Neuronal stem cell (in vitro differentiated cells): ENCODE measurements around the gene ARFGAP3.

Experiments
- DNase-seq: peaks from one replicate; pipeline ENCODE4 v3.0.0-alpha.2; 2013; ENCODE audit warnings: low spot score
- H2AFZ ChIP-seq: one replicate; pipeline ENCODE4 v1.6.1; 2013; ENCODE audit warnings: mild to moderate bottlenecking, low read length, inconsistent platforms
- H2AK5ac ChIP-seq: 2 replicates; pipeline ENCODE4 v1.6.1; 2013; ENCODE audit warnings: low read depth, mild to moderate bottlenecking, inconsistent platforms, low read length, moderate library complexity, mixed read lengths
- H2BK120ac ChIP-seq: 2 replicates; pipeline ENCODE4 v1.6.1; 2013; ENCODE audit warnings: low read depth, mild to moderate bottlenecking, inconsistent platforms, low read length, moderate library complexity, mixed read lengths
- H2BK12ac ChIP-seq: one replicate; pipeline ENCODE4 v1.6.1; 2013; ENCODE audit warnings: low read length, inconsistent platforms
- H2BK15ac ChIP-seq: 2 replicates; pipeline ENCODE4 v1.6.1; 2013; ENCODE audit warnings: mild to moderate bottlenecking, low read length, inconsistent platforms, mixed read lengths
- H2BK5ac ChIP-seq: one replicate; pipeline ENCODE4 v1.6.1; 2013; ENCODE audit warnings: inconsistent platforms, mild to moderate bottlenecking, low read length, moderate library complexity
- H3K14ac ChIP-seq: one replicate; pipeline ENCODE4 v1.6.1; 2013; ENCODE audit warnings: low read length, inconsistent platforms
- H3K18ac ChIP-seq: 2 replicates; pipeline ENCODE4 v1.6.1; 2013; ENCODE audit warnings: low read length, inconsistent platforms
- H3K23ac ChIP-seq: 2 replicates; pipeline ENCODE4 v1.6.1; 2013; ENCODE audit warnings: low read depth, mild to moderate bottlenecking, mixed read lengths, low read length, inconsistent platforms; ENCODE audit not compliant: poor library complexity
- H3K27ac ChIP-seq: replicated peaks from 3 replicates; pipeline ENCODE4 v1.5.1; 2013; ENCODE audit warnings: low read length, inconsistent platforms
- H3K27me3 ChIP-seq, 3 experiments: 2 replicates each; pipeline ENCODE4 v1.6.1; 2013; ENCODE audit warnings: low read length in 3 of 3, mild to moderate bottlenecking in 2 of 3, inconsistent platforms in 1 of 3, low read depth in 1 of 3, mixed read lengths in 1 of 3, moderate library complexity in 1 of 3; ENCODE audit not compliant: control insufficient read depth in 3 of 3, insufficient read depth in 3 of 3
- H3K36me3 ChIP-seq, 2 donors: replicated peaks in 1 of 2; 2 replicates each; pipeline ENCODE4 v1.6.1; 2013; ENCODE audit warnings: low read length in 2 of 2; ENCODE audit not compliant: control insufficient read depth in 2 of 2, insufficient read depth in 2 of 2
- H3K4ac ChIP-seq: 2 replicates; pipeline ENCODE4 v1.6.1; 2013; ENCODE audit warnings: inconsistent platforms, mild to moderate bottlenecking, low read length, moderate library complexity
- H3K4me1 ChIP-seq, 2 donors: 1 replicate in 1 of 2; 2 replicates in 1 of 2; pipeline ENCODE4 v1.6.1; 2013; ENCODE audit warnings: low read length in 2 of 2, low read depth in 1 of 2; ENCODE audit not compliant: control insufficient read depth in 2 of 2, insufficient read depth in 1 of 2
- H3K4me2 ChIP-seq: one replicate; pipeline ENCODE4 v1.6.1; 2013; ENCODE audit warnings: mild to moderate bottlenecking, low read length, inconsistent platforms; ENCODE audit not compliant: insufficient read depth, poor library complexity, severe bottlenecking
- H3K4me3 ChIP-seq, 2 donors: 2 replicates each; pipeline ENCODE4 v1.5.1; 2013; ENCODE audit warnings: low read length in 2 of 2, mild to moderate bottlenecking in 2 of 2, inconsistent platforms in 1 of 2, moderate library complexity in 1 of 2
- H3K79me1 ChIP-seq: one replicate; pipeline ENCODE4 v1.6.1; 2013; ENCODE audit warnings: low read depth, mild to moderate bottlenecking, inconsistent platforms, low read length, moderate library complexity
- H3K9ac ChIP-seq: one replicate; pipeline ENCODE4 v1.6.1; 2013; ENCODE audit warnings: mild to moderate bottlenecking, low read depth, low read length, inconsistent platforms; ENCODE audit not compliant: poor library complexity
- H3K9me3 ChIP-seq, 2 donors: replicated peaks in 1 of 2; 2 replicates each; pipeline versions ENCODE3 to v1.6.1; 2013; ENCODE audit warnings: low read length in 2 of 2, mild to moderate bottlenecking in 2 of 2, inconsistent platforms in 1 of 2, low read depth in 1 of 2, mixed read lengths in 1 of 2, moderate library complexity in 1 of 2; ENCODE audit not compliant: control insufficient read depth in 2 of 2, insufficient read depth in 1 of 2
- H4K8ac ChIP-seq: one replicate; pipeline ENCODE4 v1.6.1; 2013; ENCODE audit warnings: low read depth, mild to moderate bottlenecking, inconsistent platforms, low read length, moderate library complexity
- H4K91ac ChIP-seq: one replicate; pipeline ENCODE4 v1.6.1; 2013; ENCODE audit warnings: low read length, low read depth, mild to moderate bottlenecking, inconsistent platforms; ENCODE audit not compliant: poor library complexity
- WGBS, 2 donors: extraction: QIAGEN DNeasy Blood & Tissue Kit; methylation state at CpG; one replicate each; pipeline ENCODE4 v1.1.7; 2013; ENCODE audit warnings: missing lambda C conversion rate in 2 of 2, mixed read lengths in 1 of 2; ENCODE audit not compliant: insufficient read length in 2 of 2, insufficient replicate concordance in 1 of 2; ENCODE audit errors: extremely low coverage in 2 of 2; 5-methylcytosine and 5-hydroxymethylcytosine counted together

The ARFGAP3 gene

GRCh38 chr22:42895541-42895981 lies 38.5 kb upstream of the ARFGAP3 start:
- no CpG with 5 or more reads among the region's 9 CpGs for WGBS, 2 donors

GRCh38 chr22:42895087-42895486 lies 38.0 kb upstream of the ARFGAP3 start:
- no peak overlapping the region for H3K18ac ChIP-seq
- H4K8ac ChIP-seq: no peak overlapping the region
- H4K91ac ChIP-seq: no peak overlapping the region
- H3K4me3 ChIP-seq: no peak overlapping the region
- no peak overlapping the region for H3K27ac ChIP-seq
- H2BK5ac ChIP-seq: no peak overlapping the region
- H3K9me3 ChIP-seq: no peaks in the 10 kb centered on the region
- H2BK12ac ChIP-seq: no peak overlapping the region
- no peak overlapping the region for H3K4me2 ChIP-seq
- DNase-seq: no peak
- H3K4me1 ChIP-seq: peaks cover 0 to 7% of the 10 kb centered on the region in 2 donors
- no peaks in the 10 kb centered on the region for H3K79me1 ChIP-seq
- no peak overlapping the region for H3K14ac ChIP-seq
- no CpG with 5 or more reads among the region's 7 CpGs for WGBS, 2 donors
- no peak overlapping the region for H2AFZ ChIP-seq
- H3K36me3 ChIP-seq: peaks cover 7 to 39% of the 10 kb centered on the region in 2 donors
- no peak overlapping the region for H2BK15ac ChIP-seq
- no peak overlapping the region for H3K4ac ChIP-seq
- no peaks in the 10 kb centered on the region for H3K27me3 ChIP-seq
- no peak overlapping the region for H3K23ac ChIP-seq
- H2AK5ac ChIP-seq: no peak overlapping the region
- H2BK120ac ChIP-seq: no peak overlapping the region
- no peak overlapping the region for H3K9ac ChIP-seq

More at GRCh38 chr22:42895541-42895981, 38.5 kb upstream of the ARFGAP3 start:
- Histone ChIP-seq H3K79me1 (no peaks in the 10 kb centered on the region), H2BK15ac (no peak overlapping the region), H3K9ac (no peak overlapping the region), H3K36me3 (peaks cover 7 to 34% of the 10 kb centered on the region in 2 donors), H3K4me3 (no peak overlapping the region), H3K4ac (no peak overlapping the region), H4K8ac (no peak overlapping the region), H3K9me3 (no peaks in the 10 kb centered on the region), H2BK5ac (no peak overlapping the region), H4K91ac (no peak overlapping the region), H3K14ac (no peak overlapping the region), H3K27ac (no peak overlapping the region), H3K23ac (no peak overlapping the region), H2BK120ac (no peak overlapping the region), H3K4me1 (peaks cover 0 to 7% of the 10 kb centered on the region in 2 donors), H3K27me3 (no peaks in the 10 kb centered on the region), H2AFZ (no peak overlapping the region), H2AK5ac (no peak overlapping the region), H3K4me2 (no peak overlapping the region), H3K18ac (no peak overlapping the region), H2BK12ac (no peak overlapping the region)
- no peak for DNase-seq

DNA sequence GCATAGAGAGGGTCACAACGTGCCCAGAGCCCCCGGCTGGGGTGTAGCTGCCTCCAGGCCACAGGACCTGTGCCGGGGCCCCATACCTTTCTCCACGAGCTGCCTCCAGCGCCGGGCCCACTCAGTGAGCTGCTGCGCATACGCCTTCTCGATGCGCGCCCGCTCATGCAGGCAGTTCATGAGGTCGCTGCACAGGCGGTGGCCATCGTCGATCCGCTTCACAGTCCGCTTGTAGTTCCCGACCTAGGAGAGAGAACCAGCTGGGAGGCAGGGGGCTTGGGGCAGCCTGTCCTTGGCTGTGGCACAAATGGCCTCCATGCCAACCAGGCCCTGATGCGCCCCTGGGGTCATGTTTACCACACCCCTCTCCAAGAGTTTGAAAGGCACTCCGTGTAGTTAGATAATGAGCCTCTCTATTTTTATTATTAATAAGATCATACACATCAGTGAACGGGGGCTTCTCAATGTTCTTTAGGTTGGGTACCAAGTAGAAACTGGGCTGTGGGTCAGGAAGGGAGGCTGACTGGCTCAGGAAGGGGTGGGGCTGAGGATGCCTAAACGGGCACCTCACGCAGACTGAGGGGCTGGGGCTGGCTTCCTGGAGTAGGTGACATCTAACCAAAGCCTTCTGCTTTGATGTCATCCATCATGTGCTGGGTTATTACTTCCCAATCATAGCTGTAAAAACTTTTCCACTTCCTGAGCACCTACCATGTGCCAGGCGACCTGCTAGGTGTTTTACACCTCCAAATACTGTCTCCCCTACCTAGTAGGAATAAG lies 36.5 kb upstream of the ARFGAP3 start:
- Histone ChIP-seq H2BK12ac (no peak overlapping the region), H3K9me3 (no peaks in the 10 kb centered on the region), H2BK15ac (no peak overlapping the region), H2AFZ (no peak overlapping the region), H3K27me3 (no peaks in the 10 kb centered on the region), H3K4me3 (no peak overlapping the region), H3K9ac (no peak overlapping the region), H3K36me3 (peaks cover 13 to 51% of the 10 kb centered on the region in 2 donors), H3K4me2 (no peak overlapping the region), H3K14ac (peak overlapping the region; percentile 32), H3K4me1 (peaks cover 0 to 5% of the 10 kb centered on the region in 2 donors), H4K8ac (no peak overlapping the region), H3K27ac (no peak overlapping the region), H3K23ac (no peak overlapping the region), H3K18ac (peak overlapping the region; percentile 5), H2BK5ac (no peak overlapping the region), H2AK5ac (peak overlapping the region; percentile 33), H3K79me1 (peaks cover 2% of the 10 kb centered on the region), H2BK120ac (no peak overlapping the region), H4K91ac (no peak overlapping the region), H3K4ac (no peak overlapping the region)
- no CpG with 5 or more reads among the region's 25 CpGs for WGBS, 2 donors
- no peak for DNase-seq

DNA sequence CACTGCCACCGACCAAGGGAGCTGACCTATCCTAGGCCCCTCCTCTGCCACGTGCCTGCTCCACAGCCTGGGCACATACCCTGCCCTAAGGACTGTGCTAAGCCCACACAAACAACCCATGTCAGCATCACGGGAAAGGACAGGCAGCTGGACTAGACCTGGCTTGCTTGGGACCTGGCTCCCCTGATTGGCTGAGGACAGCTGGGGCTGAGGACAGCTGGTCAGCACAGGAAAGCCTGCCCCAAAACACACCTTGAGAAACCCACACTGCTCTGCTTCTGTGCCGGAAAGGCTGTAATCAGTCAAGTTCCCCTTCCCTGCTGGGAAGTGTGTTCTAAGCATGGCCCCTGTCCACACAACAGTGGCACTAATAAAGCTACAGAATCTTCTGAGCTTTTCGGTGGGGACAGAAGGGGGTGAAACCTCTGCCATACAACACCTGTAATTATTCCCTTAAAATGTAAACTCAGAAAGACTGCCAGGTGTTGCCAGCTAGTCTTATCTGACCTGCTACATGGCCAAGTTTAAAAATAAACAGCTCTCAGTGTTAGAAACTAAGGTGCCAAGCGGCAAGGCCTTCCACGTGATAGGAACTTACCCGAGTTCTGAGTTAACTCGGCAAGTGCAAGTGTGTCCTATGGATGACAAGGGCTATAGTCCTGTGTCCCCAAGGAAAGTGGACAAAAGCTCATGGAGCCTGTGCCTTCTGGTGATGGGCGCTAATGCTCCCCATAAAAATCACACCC lies 35.7 kb upstream of the ARFGAP3 start:
- Histone ChIP-seq H2BK15ac (no peak overlapping the region), H3K36me3 (peaks cover 18 to 59% of the 10 kb centered on the region in 2 donors), H2BK5ac (peak overlapping the region; percentile 19), H3K79me1 (peaks cover 2% of the 10 kb centered on the region), H3K18ac (peak overlapping the region; percentile 40), H2BK12ac (no peak overlapping the region), H3K27me3 (no peaks in the 10 kb centered on the region), H3K4ac (no peak overlapping the region), H3K9me3 (no peaks in the 10 kb centered on the region), H4K8ac (no peak overlapping the region), H3K4me3 (no peak overlapping the region), H2AFZ (no peak overlapping the region), H3K4me1 (peaks cover 0 to 4% of the 10 kb centered on the region in 2 donors), H2AK5ac (no peak overlapping the region), H3K27ac (no peak overlapping the region), H3K14ac (no peak overlapping the region), H3K4me2 (no peak overlapping the region), H3K9ac (no peak overlapping the region), H3K23ac (no peak overlapping the region), H4K91ac (no peak overlapping the region), H2BK120ac (no peak overlapping the region)
- no CpG with 5 or more reads among the region's 10 CpGs for WGBS, 2 donors
- no peak for DNase-seq
